DMS114 treated with DMSO at 0.1 percent for 48 hours (cell line): Measurements from ENCODE around the gene ETNK1.
"Not testable (repeated sequence)": the region's sequence is repeated elsewhere in the genome, so short reads cannot be mapped to it uniquely, and the experiment has no call there.

Source experiments
- DNase-seq: peaks from one replicate; lab custom pipeline; 2025; ENCODE audit not compliant: unreplicated experiment; lab: John Stamatoyannopoulos, UW

Gene ETNK1

GRCh38 chr12:22686193-22686592 lies 61.2 kb downstream of the ETNK1 start:
- no peak for DNase-seq

- DNase-seq = no peak
Observed at GRCh38 chr12:22687361-22688076, 62.5 kb downstream of the ETNK1 start.

- DNase-seq = no peak
Observed at GRCh38 chr12:22689876-22690275, 64.9 kb downstream of the ETNK1 start.

GRCh38 chr12:22691319-22691718 lies 66.3 kb downstream of the ETNK1 start:
- no peak for DNase-seq

GRCh38 chr12:22692467-22692866 lies 67.5 kb downstream of the ETNK1 start:
- not testable (repeated sequence) for DNase-seq

GRCh38 chr12:22692964-22693555 lies 68.1 kb downstream of the ETNK1 start:
- DNase-seq = no peak

GRCh38 chr12:22698576-22698975 lies 73.6 kb downstream of the ETNK1 start:
- DNase-seq = no peak

- DNase-seq = not testable (repeated sequence)
Observed at GRCh38 chr12:22699705-22700104, 74.7 kb downstream of the ETNK1 start.

- DNase-seq = no peak
Observed at GRCh38 chr12:22700106-22700505, 75.1 kb downstream of the ETNK1 start.

- DNase-seq = not testable (repeated sequence)
Observed at GRCh38 chr12:22701216-22701809, 76.3 kb downstream of the ETNK1 start.

- DNase-seq = no peak
Observed at GRCh38 chr12:22702690-22703089, 77.7 kb downstream of the ETNK1 start.

GRCh38 chr12:22709292-22709691 lies 84.3 kb downstream of the ETNK1 start:
- peak; percentile 10 for DNase-seq

- DNase-seq = no peak
Observed at GRCh38 chr12:22712083-22712482, 87.1 kb downstream of the ETNK1 start.

- no peak for DNase-seq
Observed at GRCh38 chr12:22715254-22715653, 90.3 kb downstream of the ETNK1 start.

- DNase-seq = no peak
Observed at GRCh38 chr12:22719745-22720144, 94.8 kb downstream of the ETNK1 start.

- no peak for DNase-seq
Observed at GRCh38 chr12:22722081-22722480, 97.1 kb downstream of the ETNK1 start.

- no peak for DNase-seq
Observed at GRCh38 chr12:22722779-22723178, 97.8 kb downstream of the ETNK1 start.

- DNase-seq = no peak
Observed at GRCh38 chr12:22728987-22729386, 104.0 kb downstream of the ETNK1 start.

- DNase-seq = no peak
Observed at GRCh38 chr12:22729431-22729956, 104.5 kb downstream of the ETNK1 start.

GRCh38 chr12:22729957-22730443 lies 105.0 kb downstream of the ETNK1 start:
- no peak for DNase-seq

- no peak for DNase-seq
Observed at GRCh38 chr12:22731236-22731635, 106.3 kb downstream of the ETNK1 start.

GRCh38 chr12:22733756-22734155 lies 108.8 kb downstream of the ETNK1 start:
- DNase-seq = no peak
